AG04449 (cell line): ENCODE data around the gene CACNA1G.

Experiments used
- CTCF ChIA-PET: fragments of 350-600 bp; formaldehyde crosslinking; extraction: SDS; loops from one replicate; lab custom pipeline; 2021; ENCODE audit warnings: antibody characterized with exemption; lab: Yijun Ruan, JAX
- POLR2A ChIA-PET: fragments of 400-600, 350-600 bp; formaldehyde crosslinking; extraction: SDS; loops from one replicate; lab custom pipeline; 2020; ENCODE audit warnings: antibody characterized with exemption, inconsistent platforms; lab: Yijun Ruan, JAX
- DNase-seq: peaks from one replicate; pipeline ENCODE4 v3.0.0-alpha.2; 2010; ENCODE audit warnings: low read depth, low spot score
- H3K4me3 ChIP-seq: 2 replicates; pipeline ENCODE4 v1.5.1; 2011; ENCODE audit warnings: low read depth, mild to moderate bottlenecking, control low read depth, low read length
- TF ChIP-seq, protein P1 (sequence below): IDR thresholded peaks from one replicate; pipeline ENCODE4 v1.5.1; 2011; ENCODE audit warnings: mild to moderate bottlenecking, moderate library complexity, low read length, control low read depth, inconsistent platforms; ENCODE audit not compliant: insufficient read depth; ENCODE audit errors: missing control alignments

The CACNA1G gene

DNA sequence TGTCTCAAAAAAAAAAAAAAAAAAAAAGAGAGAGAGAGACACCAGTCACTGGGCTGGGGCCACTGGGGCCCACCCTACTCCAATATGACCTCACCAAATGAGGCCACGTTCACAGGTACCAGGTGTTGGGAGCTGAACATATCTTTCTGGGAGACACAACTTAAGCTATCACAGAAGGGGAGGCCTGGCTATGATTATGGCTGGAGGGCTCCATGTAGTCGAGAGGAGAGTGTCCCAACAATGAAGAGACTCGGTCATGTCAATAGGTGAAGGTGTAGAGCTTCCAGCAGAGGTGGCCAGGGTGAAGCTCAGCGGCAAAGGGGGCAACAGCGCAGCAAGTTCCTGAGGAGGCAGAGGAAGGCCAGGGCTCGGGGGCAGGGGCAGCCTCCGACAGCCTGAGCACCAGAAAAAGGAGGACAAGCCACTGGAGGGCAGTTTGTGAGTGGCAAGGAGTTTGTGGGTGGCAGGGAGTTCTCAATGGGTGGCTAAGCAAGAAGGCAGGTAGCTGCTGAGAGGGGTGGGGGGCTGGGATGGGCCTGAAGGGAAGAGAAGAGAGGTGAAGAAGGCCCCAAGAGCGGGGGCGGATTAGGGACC lies 102.2 kb downstream of the CACNA1G start:
- TF ChIP-seq, protein P1, sequence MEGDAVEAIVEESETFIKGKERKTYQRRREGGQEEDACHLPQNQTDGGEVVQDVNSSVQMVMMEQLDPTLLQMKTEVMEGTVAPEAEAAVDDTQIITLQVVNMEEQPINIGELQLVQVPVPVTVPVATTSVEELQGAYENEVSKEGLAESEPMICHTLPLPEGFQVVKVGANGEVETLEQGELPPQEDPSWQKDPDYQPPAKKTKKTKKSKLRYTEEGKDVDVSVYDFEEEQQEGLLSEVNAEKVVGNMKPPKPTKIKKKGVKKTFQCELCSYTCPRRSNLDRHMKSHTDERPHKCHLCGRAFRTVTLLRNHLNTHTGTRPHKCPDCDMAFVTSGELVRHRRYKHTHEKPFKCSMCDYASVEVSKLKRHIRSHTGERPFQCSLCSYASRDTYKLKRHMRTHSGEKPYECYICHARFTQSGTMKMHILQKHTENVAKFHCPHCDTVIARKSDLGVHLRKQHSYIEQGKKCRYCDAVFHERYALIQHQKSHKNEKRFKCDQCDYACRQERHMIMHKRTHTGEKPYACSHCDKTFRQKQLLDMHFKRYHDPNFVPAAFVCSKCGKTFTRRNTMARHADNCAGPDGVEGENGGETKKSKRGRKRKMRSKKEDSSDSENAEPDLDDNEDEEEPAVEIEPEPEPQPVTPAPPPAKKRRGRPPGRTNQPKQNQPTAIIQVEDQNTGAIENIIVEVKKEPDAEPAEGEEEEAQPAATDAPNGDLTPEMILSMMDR = no peak
- no peak for DNase-seq
- ChIA-PET POLR2A (interaction anchor here (2.7 kb wide), 1 partner anchor 24 kb away, joined by 20 read pairs; no protein-coding TSS in a partner anchor), CTCF (interaction anchor here (1.1 to 4.2 kb wide), 4 partner anchors 8 to 112 kb away, joined by 3 to 18 read pairs (median 16); no protein-coding TSS in a partner anchor)
- H3K4me3 ChIP-seq = no peak overlapping the region

DNA sequence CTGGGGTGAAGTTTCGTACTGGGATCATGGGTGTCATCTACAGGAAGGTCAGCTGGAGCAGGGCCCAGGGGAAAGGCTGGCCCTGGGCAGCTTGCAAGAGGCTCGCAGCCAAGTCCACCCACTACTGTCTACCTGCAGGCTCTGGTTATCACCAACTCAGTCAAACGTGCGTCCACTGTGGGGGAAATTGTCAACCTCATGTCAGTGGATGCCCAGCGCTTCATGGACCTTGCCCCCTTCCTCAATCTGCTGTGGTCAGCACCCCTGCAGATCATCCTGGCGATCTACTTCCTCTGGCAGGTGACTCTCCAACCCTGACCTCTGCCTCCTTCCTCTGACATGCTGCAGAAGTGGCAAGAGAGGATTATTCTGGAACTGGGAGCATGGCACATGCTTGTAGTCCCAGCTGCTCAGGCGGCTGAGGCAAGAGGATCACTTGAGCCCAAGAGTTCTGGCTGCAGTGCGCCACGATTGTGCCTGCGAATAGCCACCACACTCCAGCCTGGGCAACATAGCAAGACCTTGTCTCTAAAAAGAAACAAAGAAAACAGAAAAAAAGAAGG lies 103.4 kb downstream of the CACNA1G start:
- CTCF ChIA-PET = no interaction called here
- TF ChIP-seq, protein P1 = no peak
- POLR2A ChIA-PET = interaction anchor here (0.6 kb wide), 1 partner anchor 27 kb away, joined by 3 read pairs; no protein-coding TSS in a partner anchor

DNA sequence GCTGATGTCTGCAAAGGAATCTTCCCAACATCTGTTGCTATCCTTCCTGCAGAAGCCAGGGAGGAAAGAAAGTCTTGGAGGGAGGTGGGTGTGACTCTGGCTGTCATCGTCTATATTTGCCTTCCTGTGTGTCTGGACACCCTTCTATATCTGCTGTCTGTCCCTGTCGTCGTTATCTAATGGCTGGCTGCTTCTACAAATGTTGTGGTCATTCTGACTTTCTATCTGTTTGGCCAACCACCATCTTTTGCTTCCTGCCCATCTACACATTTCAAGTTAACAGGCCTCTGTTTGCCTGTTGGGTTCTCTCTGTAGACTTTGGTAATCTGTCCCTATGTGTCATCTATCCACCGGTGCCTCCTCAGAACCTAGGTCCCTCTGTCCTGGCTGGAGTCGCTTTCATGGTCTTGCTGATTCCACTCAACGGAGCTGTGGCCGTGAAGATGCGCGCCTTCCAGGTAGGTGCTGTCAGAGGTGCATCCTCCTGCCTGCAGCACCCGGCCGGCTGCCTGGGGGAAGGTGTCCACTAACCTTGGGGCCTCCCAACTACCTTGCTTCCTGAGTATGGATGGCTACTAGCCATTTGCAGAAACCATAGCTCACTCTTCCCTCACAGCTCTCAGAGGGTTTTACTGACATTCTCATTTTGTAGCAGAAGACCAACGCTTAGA lies 104.4 kb downstream of the CACNA1G start:
- TF ChIP-seq, protein P1 = no peak
- no peak for DNase-seq
- CTCF ChIA-PET = no interaction called here
- POLR2A ChIA-PET = interaction anchor here (0.6 kb wide), 1 partner anchor 28 kb away, joined by 3 read pairs; no protein-coding TSS in a partner anchor
- H3K4me3 ChIP-seq = no peak overlapping the region

More for the DNA sequence above, 103.4 kb downstream of the CACNA1G start:
- DNase-seq = no peak
- H3K4me3 ChIP-seq = no peak overlapping the region

DNA sequence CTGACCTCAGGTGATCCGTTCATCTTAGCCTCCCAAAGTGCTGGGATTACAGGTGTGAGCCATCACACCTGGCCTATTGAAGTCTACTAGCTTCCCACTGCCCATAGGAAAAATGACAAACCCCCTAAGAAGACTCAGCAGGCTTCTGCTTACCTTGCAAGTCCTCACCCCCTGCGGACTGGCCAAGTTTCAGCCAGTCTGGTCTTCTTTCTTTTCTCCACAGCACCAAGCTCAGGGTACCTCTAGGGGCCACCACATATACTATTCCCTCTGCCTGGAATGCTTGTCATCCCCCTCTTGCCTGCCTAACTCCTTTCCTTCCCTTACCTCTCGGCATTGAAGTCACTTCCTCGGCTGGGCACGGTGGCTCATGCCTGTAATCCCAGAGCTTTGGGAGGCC lies 105.3 kb downstream of the CACNA1G start:
- ChIA-PET POLR2A (no interaction called here), CTCF (interaction anchor here (1.3 to 3.3 kb wide), 2 partner anchors 35 to 115 kb away, joined by 3 to 14 read pairs; no protein-coding TSS in a partner anchor)
- no peak overlapping the region for H3K4me3 ChIP-seq
- TF ChIP-seq, protein P1 = no peak
- no peak for DNase-seq

DNA sequence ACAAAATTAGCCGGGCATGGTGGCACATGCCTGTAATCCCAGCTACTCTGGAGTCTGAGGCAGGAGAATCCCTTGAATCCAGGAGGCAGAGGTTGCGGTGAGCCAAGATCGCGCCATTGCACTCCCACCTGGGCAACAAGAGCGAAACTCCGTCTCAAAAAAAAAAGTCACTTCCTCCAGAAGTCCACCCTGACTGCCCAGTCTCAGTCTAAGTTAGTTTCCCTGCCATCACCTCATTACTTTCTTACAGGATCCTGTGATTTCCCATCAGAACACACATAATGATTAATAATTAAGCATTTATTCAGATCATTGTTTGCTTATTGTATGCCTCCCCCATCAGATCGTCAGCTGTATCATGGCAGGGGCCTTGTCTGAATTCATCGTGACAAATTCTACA lies 105.8 kb downstream of the CACNA1G start:
- H3K4me3 ChIP-seq = no peak overlapping the region
- ChIA-PET POLR2A (no interaction called here), CTCF (interaction anchor here (1.3 to 3.3 kb wide), 2 partner anchors 36 to 116 kb away, joined by 3 to 14 read pairs; no protein-coding TSS in a partner anchor)
- DNase-seq = no peak
- TF ChIP-seq, protein P1 = no peak
